ENCODE measurements around the gene ZNF354C.

- no peak for TF ChIP-seq CTCF (IDR thresholded peaks at IDR 0.05)
- no peak for TF ChIP-seq POLR2A (IDR thresholded peaks at IDR 0.05)
- TF ChIP-seq POLR2AphosphoS5 (IDR thresholded peaks at IDR 0.05) = no peak
Measured at GRCh38 chr5:179044765-179045164, 15.4 kb upstream of the ZNF354C start.
